NOMO-1 treated with DMSO at 0.1 percent for 48 hours (cell line): ENCODE results near the gene MTHFR.

Experiments used
- DNase-seq: peaks from one replicate; lab custom pipeline; 2025; ENCODE audit not compliant: unreplicated experiment; lab: John Stamatoyannopoulos, UW

Gene MTHFR

DNA sequence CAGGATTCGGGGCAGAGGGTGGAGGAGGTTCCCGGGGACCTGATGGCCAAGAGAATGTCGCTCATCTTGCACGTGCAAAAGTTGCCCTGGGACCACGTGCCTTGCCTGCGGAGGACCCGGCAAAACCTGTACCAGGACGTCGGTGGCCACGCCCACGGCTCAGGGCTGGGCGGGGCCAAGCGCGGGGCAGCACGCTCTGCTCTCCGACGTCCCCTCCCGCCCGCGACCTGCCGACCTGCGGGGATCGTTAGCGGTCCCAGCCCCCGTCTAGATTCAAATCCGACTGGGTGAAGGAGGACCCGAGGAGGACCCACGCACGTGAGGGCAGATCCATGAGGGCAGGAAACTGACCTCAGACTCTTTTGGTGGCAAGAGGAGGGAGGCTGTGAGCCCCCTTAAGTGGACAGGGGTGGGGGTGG lies 43.8 kb downstream of the MTHFR start, which contains the start of gene C1orf167:
TSS of gene C1orf167 (plus strand) at position 206 of the 419 bp plus-strand sequence. CDS start 2,208 bp downstream, outside the sequence.
- no peak for DNase-seq

DNA sequence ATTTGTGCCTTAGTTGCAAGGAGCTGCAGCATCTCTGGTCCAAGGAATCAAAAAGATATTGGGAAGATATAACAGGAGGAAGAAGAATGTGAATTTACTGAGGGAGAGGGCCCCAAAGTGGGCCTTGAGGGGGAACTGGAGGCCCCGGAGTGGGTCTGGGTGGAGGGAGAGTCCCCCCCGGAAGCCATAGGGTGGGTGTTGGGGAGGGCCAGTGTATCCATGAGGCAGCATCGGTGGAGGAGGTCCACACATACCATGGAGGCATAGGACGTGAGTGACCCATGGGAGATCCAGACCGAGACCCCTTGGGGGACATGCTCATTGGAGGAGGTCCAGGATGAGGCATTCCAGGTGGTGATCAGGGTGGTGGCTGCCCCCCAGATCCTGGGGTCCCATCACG lies 44.5 kb downstream of the MTHFR start:
- no peak for DNase-seq

DNA sequence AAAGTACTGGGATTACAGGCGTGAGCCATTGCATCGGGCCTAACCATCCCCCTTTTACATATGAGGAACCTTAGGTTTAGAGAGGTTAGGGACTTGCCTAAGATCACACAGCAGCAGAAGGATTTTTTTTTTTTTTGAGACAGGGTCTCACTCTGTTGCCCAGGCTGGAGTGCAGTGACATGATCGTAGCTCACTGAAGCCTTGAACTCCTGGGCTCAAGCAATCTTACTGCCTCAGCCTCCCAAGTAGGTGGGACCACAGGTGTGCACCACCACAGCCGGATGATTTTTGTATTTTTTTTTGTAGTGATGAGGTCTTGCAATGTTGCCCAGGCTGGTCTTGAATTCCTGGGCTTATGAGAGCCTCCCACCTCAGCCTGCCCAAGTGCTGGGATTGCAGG lies 46.0 kb downstream of the MTHFR start:
- DNase-seq = no peak

- DNase-seq = no peak
Observed at GRCh38 chr1:11757047-11757446, 48.7 kb downstream of the MTHFR start.

GRCh38 chr1:11753555-11754208 lies 52.1 kb downstream of the MTHFR start:
- no peak for DNase-seq

- no peak for DNase-seq
Observed at GRCh38 chr1:11752359-11753088, 53.2 kb downstream of the MTHFR start.

- no peak for DNase-seq
Observed at GRCh38 chr1:11751087-11751486, 54.7 kb downstream of the MTHFR start.

DNA sequence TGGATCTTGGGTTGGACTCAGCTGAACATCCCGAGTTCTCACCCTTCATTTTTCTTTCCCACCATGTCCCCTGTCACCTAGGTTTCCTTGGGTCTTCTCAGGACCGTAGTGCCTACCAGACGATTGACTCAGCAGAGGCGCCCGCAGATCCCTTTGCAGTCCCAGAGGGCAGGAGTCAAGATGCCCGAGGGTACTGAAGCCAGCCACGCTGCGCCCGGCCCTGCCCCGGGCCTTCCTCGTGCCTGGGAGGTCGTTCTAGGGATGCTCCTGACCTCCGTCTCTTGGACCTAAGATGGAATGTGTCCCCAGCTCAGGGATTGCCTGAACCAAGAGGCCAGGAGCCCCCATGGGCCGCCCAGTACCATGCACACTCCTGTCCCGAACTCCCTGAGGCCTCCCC lies 55.8 kb downstream of the MTHFR start:
- DNase-seq = no peak

DNA sequence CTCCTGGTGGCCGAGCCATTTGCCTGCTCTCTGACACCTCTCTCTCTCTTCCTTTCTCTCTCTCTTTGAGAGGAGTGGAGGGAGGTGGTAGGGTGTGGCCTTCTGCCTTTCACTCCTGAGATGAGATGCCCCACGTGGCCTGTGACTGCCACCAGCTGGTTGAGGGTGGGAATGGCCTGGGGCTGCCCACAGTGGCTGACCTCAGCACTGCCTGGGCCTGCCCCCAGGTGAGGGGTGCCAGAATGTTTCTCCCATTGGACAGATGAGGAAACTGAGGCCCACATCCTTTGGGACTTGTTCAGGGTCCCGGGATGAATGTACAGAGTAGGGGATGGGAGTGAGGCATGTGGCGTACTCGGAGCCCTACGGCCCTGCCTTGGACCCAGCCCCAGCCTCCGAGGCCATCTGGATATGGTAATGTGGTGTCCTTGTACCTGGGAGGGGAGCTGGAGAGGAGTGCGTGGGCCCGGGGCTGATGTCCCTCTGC lies 56.5 kb downstream of the MTHFR start:
- peak; percentile 53 for DNase-seq

GRCh38 chr1:11748294-11749202 lies 57.2 kb downstream of the MTHFR start:
- DNase-seq = no peak

DNA sequence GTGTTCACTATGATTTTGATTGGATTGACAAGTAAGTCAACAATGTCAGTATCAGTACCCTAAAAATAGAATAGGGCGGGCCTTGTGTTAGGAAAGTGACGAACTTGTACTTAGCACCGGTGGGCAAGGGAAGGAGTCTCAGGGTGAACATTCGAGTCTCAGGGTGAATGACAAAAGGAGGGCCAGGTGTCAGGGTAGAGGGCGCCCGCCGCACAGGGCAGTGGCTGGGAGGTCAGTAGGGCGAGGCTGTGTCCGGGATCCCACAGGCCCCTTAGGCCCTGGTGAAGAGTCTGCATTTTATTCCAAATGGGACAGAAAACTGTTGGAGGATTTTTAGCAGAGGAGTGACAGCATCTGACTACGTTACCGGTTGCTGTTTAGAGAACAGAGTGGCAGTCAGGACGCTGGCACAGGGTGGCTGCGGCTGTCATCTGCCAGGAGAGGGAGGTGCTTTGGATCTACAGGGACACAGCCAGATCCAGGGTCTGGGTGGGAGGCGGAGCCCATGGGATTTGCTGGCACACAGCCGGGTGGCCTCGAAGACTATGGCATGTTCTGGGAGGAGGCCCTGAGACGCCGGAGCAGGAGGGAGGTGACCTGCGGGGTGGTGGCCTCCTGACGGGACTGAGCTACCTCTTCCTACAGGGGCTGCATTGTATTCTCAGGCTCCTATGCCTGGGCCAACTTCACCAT lies 58.8 kb downstream of the MTHFR start:
- no peak for DNase-seq

DNA sequence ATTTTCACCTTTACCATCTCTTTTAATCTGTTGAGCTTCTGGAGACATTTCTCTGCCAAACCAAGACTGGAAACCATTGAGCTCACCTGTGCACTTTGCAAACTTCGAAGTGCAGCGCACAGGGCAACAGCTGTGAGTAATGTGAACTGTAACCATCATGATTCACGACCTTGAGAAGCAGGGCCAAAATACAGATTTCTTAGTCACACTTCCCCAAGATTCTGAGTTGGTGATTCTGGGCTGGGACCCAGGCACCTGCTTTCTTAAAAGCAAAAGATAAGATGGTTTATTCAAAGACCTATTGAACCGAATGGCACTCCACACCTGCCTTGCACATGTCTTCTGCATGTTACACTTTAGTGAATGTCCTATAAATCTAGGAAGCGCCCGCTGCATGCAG lies 59.7 kb downstream of the MTHFR start:
- DNase-seq = no peak

- DNase-seq = no peak
Observed at GRCh38 chr1:11744287-11744686, 61.5 kb downstream of the MTHFR start.

DNA sequence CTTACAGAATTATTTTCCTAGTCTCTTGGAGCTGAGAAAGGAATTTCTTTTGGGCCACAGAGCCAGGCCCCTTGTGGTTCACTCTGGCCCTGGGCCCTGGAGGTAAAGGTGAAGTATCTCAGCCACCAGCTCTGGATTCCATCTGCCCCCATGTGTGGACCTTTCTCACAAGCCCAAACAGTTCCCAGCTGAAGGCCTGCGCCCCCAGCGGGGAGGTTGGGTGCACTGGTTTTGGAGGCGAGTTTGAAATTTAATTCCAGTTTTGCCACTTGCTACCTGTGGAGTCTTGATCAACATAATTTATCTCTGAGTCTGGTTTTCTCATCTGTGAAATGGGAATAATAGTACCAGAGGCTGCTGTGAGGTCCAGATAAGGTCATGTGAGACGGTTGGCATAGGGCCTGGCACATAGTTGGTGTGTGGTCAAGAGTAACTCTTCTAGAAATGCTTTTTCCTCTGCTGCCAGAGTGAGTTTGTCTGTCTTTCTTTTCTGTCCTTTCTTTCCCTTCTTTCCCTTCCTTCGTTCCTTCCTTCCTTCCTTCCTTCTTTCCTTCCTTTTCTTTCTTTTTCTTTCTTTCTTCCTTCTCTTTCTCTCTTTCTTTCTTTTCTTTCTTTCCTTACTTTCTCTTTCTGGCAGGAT lies 63.7 kb downstream of the MTHFR start:
- DNase-seq = no peak

DNA sequence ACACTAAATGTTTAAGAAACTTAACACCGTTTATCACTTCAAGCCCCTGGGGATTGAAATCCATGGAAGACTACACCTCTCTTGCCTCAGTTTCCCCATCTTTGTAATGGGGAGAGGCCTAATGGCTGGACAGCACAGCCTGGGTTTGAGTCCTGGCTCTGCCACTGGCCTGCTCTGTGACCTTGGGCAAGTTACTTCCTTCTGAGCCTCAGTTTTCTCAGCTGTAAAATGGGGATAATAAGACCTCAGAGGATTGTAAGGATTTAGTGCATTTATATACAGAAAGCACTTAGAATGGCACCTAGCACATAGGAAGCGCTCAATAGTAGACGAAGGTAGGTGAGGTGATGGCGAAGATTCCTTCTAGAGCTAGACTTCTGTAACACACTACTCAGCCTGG lies 64.3 kb downstream of the MTHFR start:
- no peak for DNase-seq

DNA sequence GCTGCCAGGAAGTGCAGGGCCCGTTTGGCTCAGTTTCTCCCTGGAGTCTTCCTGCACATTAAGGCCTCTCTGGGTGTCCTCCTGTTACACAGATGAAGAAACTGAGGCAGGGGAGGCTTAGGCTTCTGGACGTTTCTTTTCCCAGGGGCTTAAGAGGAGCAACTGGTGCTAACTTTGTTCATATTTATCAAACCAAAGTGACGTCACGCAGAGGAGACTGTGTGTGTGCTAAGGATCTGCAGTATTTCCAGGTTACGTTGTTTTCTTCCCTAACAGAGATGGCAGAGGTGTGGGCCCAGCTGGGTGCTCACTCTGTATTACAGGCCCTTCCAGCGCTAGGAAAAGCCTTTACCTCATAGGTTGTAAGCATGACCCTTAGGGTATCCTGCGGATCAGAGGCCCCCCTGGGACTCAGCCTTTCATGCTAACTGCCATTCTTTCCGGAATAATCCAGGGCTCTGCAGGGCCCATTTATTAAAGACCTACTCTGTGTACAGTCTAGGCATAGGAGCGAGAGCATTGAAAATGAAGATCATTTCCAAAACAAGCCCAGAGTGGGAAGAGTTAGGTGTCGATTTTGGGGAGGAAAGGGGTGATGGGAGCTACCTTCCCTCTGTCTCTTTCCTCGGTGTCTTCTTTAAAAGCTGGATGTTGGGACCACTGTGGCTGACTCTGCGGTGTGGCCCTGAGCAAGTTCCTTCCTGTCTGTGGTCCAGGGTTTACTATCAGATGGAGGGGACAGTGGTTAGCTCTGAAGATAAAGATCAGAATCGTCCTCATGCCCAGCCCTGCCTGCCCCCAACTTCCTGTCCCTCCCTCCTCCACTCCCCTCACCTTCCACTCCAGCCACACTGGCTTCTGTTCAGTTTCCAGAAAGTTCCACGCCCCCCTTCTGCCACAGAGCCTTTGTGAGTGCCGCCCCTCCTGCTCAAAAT lies 65.2 kb downstream of the MTHFR start:
- peak; percentile 76 for DNase-seq

GRCh38 chr1:11738783-11739182 lies 67.0 kb downstream of the MTHFR start:
- peak; percentile 45 for DNase-seq

GRCh38 chr1:11738096-11738495 lies 67.7 kb downstream of the MTHFR start:
- DNase-seq = no peak
